Activated CD8-positive, alpha-beta memory T cell treated with anti-CD3 and anti-CD28 coated beads for 1 hour (primary cell): ENCODE results near the gene SH3RF3.

Experiments used
- DNase-seq, 2 donors: peaks; one replicate each; pipeline ENCODE4 v3.0.0-alpha.2; 2020; ENCODE audit warnings: low read depth in 1 of 2; ENCODE audit errors: extremely low read depth in 1 of 2

The SH3RF3 gene

DNA sequence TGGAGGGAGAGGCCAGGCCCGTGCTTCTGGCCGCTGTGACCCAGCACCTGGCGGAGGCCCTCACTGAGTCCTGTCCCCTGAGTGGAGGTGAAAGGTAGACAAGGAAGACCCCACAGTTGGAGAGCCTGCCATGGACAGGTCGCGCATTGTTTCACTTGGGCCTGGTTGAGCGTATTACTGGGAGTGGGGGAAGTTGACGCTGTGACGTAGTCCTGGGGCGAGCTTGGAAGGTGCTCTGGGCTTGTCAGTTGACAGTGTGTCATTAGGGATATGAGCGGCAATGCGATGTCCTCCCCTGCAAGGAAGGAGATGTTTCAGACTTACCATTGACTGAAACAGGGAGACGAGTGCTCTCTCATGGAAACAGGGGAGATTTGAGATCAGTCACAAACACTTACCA, 127.1 kb downstream of the SH3RF3 start:
- DNase-seq = no peak

GRCh38 chr2:109256921-109257320, 127.9 kb downstream of the SH3RF3 start:
- no peak for DNase-seq

GRCh38 chr2:109257653-109258052, 128.6 kb downstream of the SH3RF3 start:
- no peak for DNase-seq

GRCh38 chr2:109258376-109258775, 129.4 kb downstream of the SH3RF3 start:
- DNase-seq = no peak

DNA sequence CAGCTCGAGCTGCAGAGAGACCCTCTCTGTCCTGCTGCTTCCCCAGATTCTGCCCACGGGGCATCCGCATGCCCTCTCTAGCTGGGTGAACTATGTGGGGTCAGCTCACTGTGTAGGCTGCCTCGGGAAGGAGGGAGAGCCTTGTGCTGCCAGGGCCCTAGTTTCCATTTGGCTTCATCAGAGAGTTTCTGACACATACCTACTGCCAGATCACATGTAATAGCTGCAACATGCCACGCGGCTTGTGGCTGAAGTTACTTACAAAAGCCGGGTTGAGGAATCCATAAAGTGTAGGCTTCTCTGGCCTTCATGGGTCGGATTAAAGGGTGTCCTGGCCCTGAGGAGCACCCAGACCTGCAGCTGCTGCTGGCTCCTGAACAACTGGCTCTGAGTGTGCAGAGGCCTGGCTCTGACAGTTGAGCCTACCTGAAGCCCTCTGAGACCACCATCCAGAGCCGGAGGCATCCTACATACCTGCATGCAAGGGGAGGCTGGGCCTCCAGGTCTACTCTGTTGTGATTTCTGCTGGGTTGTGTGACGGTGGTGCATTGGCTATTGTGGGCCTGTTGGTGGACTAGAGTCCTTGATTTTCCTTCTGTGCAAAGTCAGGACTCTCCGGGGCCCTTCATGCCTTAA, 130.0 kb downstream of the SH3RF3 start:
- no peak for DNase-seq

DNA sequence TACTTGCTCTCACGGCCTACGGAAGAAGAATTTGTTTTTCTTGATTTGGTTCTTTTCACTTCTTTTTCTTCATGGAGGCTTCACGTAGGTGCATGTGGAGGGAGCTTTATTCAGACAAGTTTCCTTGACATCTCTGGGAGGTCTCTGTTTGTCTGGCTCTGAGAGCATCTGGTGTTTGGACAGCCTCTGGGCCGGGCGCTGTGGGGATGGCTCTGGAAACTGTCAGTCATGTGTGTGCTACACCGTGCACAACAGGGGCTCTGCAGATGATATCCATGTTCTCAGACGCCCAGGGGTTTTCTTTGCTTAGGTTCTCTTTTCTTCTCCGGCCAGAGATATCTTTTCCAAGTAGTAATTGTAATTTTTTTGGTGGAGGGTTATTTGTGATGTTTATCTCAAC, 130.7 kb downstream of the SH3RF3 start:
- no peak for DNase-seq

DNA sequence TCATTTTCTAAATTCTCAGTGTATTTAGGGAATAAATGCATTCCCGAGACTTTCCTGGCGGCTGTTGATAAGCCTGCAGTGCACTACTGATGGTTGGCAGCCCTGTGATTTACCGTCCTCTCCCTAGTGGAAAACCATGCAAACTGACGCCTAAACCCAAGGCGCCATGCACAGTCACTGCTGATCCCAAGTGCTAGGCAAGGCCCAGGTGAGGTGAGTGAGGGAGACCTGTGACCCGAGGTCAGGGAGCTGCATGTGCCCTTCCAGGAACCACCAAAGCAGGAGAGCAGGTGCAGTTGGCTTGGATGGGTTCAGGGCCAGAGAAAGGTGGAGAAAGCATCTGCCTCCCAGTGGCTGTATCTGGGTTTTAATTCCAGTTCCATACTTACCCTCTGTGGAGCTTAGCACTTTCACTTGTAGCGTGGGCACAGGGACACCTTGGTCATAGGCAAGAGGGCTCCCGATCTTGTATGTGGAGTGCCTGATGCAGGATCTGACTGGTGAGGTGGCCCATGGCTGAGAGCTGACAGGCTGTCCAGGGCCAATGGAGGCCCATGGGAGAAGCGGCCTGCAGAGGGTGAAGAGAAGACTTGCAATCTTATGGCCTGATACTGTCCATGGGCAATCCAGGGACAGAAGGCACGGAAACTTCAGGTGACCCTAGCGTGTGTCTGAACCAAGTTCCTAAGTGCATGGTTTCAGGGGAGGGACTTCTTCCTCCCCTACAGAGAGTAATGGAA, 131.3 kb downstream of the SH3RF3 start:
- no peak for DNase-seq

DNA sequence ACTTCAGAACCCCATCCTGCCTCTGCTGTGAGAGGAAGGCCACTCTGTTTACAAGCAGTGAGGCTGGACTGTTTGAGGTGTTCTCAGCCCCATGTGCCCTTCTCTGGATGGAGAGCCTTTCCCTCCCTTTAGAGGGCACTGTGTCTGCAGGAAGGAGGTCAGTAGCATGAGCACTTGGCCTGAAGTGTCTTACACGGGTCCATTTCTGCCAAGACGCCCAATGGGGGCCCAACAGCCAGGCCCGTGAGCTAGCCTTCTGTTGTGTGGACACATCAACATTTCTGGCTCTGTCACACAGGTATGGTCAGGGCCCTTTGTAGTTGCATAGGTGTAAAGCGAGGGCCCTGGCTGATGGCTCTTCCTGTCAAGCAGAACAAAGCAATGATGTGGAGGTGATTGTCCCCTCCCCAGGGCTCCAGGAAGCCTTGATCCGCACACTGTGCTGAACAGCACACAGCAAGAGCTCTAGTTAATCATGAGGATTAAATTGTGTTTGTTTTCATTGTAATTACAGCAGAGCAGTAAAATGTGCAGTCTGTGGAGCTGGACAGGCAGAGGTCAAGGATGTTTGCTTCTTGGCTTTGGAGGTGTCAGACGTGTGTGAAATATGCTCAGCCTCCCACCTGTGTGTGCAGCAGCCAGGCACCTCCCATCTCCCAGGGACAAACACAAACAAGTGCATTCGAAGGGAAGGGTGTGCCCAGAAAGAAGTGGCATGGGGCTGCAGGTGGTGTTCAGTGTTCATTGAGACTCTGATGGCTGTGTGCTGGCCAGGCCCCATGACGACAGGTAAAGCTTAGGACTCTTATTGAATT, 132.1 kb downstream of the SH3RF3 start:
- no peak for DNase-seq

GRCh38 chr2:109261906-109262631, 133.1 kb downstream of the SH3RF3 start:
- no peak for DNase-seq

DNA sequence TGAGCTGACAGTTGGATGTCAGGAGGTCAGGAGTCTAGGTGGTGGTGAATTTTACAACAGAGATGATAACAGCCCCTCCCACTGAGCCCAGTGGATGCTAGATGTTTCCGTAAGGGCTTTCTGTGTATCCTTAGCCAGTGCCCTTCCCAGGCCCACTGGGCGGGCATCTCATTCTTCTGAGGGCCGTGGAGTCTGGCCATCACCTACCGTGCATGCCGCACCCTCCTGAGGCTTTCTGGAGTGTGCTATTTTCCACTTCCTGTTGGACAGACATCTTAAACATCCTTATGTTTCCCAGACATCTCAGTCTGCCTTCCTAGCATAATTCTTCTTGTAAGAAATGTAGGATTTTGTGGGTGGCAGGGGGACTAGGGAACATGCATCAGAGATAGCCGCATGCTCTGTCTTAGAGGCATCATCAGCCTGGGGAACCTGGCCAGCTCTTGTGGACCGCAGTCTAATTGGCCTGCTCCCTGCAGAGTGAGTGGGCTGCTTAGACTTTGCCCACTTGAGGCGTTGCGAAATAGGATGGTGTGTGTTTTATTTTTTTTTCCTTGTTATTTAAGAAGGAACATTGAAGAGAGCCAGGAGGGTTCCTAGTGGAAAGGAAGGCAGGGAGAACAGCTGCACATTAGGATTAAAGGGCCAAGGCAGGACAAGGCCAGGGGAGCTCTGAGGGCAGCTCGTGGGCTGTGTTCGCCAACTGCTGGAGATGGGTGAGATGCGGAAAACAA, 135.8 kb downstream of the SH3RF3 start:
- DNase-seq = no peak

GRCh38 chr2:109265369-109265768, 136.4 kb downstream of the SH3RF3 start:
- no peak for DNase-seq

DNA sequence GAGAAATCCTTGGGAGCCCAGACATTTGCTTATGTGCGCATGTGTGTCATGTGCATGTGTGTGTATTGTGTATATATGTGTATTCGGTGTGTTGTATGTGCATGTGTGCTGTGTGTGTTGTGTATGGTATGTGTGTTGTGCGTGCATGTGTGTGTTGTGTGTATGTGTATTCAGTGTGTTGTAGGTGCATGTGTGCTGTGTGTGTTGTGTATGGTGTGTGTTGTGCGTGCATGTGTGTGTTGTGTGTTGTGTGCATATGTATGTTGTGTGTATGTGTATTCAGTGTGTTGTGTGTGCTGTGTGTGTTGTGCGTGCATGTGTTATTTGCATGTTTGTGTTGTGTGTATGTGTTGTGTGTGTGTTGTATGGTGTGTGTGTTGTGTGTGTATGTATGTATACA, 136.9 kb downstream of the SH3RF3 start:
- DNase-seq = no peak

GRCh38 chr2:109266496-109266895, 137.5 kb downstream of the SH3RF3 start:
- no peak for DNase-seq

DNA sequence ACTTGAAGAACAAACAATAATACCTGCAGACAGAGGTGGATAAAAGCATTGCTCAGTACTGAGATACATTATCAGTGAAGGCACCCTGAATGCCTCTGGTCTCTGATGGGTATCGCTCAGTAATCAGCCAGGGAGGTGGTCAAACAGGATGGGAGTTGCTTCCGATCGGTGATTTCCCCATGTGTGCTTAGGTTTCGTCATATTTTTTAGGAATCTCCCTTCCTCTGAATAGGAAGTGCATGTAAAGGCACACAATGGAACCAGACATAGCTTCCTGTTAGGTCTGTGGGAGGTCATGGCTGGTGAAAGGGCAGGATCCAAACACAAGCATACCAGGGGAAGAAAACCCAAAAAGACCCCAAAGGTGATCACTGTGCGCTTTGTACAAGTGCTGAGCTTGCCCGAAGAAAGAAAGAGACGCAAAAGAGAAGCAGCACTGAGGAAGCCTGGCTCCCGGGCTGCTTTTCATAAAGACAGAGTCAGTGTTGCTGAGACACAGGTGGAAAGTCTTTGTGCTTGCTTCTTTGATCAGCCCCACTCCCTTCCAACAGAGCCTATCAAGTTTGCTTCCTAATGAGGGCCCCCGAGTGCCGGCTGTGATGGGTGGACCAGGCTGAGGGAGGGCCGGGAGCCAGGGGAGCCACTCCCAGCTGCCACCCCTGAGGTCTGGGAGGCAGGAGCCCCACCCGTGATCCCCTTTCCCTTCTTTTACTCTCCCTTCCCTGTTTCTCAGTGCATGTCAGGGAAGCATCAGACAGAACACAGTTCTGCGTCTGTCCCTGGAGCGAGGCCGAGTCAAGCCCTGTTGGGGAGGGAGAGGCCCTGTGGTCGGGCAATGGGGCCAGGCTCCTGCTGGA, 138.2 kb downstream of the SH3RF3 start:
- DNase-seq = no peak

DNA sequence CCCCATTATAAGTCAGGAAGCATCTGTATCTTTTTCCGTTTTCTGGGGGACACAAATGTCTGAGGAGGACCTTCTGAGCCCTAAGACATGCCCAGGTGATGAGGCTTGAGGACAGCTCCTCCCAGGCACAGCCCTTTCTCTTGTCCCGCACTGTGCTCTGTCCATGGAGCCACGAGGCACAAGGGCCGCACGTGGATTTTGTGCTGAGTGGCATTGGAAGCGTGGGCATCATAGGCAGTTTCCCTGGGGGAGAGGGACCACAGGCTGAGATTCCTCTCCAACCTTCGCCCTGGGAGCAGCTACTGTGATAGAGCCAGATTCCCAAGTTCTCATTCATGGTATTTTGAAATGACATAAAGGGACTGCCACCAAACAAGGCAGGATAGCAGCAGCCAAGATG, 139.9 kb downstream of the SH3RF3 start:
- DNase-seq = no peak

GRCh38 chr2:109269706-109270504, 140.9 kb downstream of the SH3RF3 start:
- no peak for DNase-seq

DNA sequence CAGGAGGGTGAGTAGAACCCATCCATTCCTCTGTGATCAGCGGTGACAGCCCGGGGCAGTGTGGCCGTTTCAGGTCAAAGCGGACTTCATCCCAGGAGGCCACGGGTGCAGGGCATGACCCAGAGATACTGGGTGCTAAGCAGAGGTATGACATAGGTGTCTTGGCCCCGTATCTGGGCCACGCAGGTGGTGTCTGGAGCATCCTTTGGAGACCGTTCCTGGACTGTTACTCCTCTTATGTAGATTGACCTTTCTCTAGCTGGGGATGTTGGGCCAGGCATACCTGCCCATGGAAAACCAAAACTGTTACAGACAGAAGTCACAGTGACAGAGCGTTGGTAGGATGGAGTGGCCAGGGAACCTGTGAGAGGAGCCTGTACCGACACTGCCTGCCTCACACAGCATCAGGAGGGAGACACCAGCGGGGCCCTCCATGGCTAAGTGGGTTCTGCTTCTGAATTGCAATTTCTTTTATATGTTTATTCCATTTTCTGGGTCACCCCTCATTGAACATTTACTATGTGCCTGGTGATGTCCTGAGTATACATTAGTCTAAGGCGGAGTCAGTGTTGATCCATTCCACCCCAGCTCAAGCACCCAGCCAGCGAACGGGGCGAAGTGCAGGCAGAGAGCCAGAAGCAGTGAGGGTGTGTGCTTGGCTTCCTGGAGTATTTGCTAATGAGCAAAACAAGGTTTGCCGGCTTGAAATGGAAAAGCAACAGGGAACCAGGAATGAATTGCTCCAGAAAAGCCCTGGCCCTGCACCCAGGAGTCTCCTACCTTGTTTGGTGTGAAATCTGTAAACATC, 141.7 kb downstream of the SH3RF3 start:
- DNase-seq = no peak

GRCh38 chr2:109271920-109272319, 142.9 kb downstream of the SH3RF3 start:
- no peak for DNase-seq
